GM12873 (cell line): ENCODE data around the gene TMTC1.

Source experiments
- CTCF ChIP-seq: IDR thresholded peaks from 2 replicates; pipeline ENCODE4 v1.5.1; 2012; ENCODE audit warnings: low read depth, mild to moderate bottlenecking, moderate library complexity, low read length, control low read depth; ENCODE audit not compliant: insufficient read depth; ENCODE audit errors: missing control alignments

TMTC1 gene

DNA sequence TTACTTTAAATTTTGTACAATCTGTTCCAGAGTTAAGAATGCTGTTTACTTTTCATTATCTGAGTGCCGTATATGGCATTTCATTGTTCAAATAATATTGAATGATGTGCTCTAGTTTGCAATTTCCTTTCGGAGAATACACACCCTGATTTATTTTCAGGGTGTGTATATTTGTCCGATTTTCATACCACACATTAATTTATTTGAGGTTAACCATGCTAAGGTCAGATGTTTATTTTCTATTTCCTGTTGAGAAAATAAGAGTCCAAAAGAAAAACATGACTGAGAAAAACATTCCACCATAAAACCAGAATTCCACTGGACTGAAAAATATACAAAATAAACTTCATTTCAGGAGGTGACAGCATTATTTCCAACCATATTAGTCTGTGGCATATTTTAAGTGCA, 222.1 kb downstream of the TMTC1 start:
- TF ChIP-seq CTCF, result no peak

GRCh38 chr12:29559198-29559597, 224.5 kb downstream of the TMTC1 start:
- TF ChIP-seq CTCF, result no peak

GRCh38 chr12:29556363-29556762, 227.4 kb downstream of the TMTC1 start:
- no peak for TF ChIP-seq CTCF

GRCh38 chr12:29552994-29553748, 230.6 kb downstream of the TMTC1 start:
- no peak for TF ChIP-seq CTCF

DNA sequence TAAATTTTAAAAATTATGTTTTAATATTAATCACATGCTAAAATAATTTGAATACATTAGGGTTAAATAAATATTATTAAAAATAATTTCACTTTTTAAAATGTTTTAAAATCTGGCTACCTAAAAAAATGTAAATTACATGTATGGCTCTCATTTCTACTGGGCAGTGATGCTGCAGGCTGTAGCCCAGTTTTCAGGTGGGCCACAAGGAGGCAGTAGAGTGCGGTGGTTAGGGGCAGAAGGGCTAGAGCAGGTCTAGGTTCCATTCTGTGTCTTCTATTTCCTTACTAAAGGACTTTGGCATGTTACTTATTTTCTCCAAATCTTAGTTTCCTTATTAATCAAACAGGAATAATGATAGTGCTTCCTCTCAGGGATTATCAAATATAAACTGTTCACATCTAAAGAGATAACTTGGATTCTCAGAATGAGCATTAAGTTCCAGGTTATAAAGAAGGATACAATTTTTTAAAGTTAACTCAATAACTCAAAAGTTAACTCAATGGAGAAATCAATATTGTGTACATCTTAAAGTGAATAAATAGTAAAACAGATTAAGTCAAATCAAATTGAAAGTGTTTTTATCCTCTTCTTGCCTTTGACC, 231.3 kb downstream of the TMTC1 start:
- TF ChIP-seq CTCF, result peak; percentile 80

- no peak for TF ChIP-seq CTCF
Observed at GRCh38 chr12:29551812-29552211, 231.9 kb downstream of the TMTC1 start.

DNA sequence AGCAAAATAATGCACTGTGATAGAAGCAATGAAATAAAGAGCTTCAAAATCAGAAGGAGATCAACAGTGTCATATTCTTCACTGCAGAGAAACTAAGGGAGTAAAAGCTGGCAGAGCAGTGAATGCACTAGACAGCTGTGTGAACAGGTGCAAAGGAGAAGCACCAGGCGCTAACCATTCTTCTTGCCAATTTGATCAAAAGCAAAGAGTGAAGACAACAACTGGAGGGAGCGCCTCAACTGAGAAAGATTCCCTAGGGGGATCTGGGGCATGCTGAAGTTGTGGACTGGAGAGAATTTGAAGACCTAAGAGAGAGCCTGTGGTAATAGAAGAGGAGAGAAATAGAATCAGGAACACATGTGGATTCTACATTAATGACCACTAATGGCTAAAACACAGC, 235.9 kb downstream of the TMTC1 start:
- TF ChIP-seq CTCF, result no peak
